T-cell (primary cell): ENCODE measurements around the gene PLAAT5. TPM values are rescaled to one million over a fixed set of nuclear protein-coding genes. Genes with fewer than 3 reads are reported as not detected.
A peak's percentile ranks its signal among the peaks of the same experiment; 100 is the strongest.

Experiments used
- ATAC-seq, 4 experiments: fragments of 200-7000 bp in 3 of 4; fragments of 150-1000 bp in 1 of 4; cut with Tn5 transposase; replicated peaks in 1 of 4; 1 replicate in 3 of 4; 2 replicates in 1 of 4; pipeline ENCODE4 v1.10.0; 2021; ENCODE audit warnings: moderate library complexity in 3 of 4, mild to moderate bottlenecking in 2 of 4, moderate number of reproducible peaks in 1 of 4
- CTCF ChIA-PET, 2 donors: fragments of 300-600 bp; sonication (Branson Sonifier 250); formaldehyde crosslinking; loops; one replicate each; lab custom pipeline; 2022; ENCODE audit warnings: antibody characterized with exemption in 2 of 2; lab: Charles Lee
- POLR2A ChIA-PET, 2 donors: fragments of 300-600 bp; sonication (Branson Sonifier 250); formaldehyde crosslinking; loops; one replicate each; lab custom pipeline; 2022; ENCODE audit warnings: antibody characterized with exemption in 2 of 2; lab: Charles Lee
- DNase-seq, 35 experiments: peaks; one replicate each; pipeline versions ENCODE4 v3.0.0 to v3.0.0-alpha.2; 2013 to 2023
- H3K27ac ChIP-seq: one replicate; pipeline ENCODE4 v1.5.1; 2013; ENCODE audit warnings: low read length
- H3K27me3 ChIP-seq, 2 experiments: replicated peaks in 1 of 2; 1 replicate in 1 of 2; 2 replicates in 1 of 2; pipeline versions ENCODE4 v1.6.1 to v1.7.0; 2013; ENCODE audit warnings: low read length in 1 of 2, mixed read lengths in 1 of 2; ENCODE audit not compliant: control insufficient read depth in 2 of 2, insufficient read depth in 2 of 2; ENCODE audit errors: extremely low read depth in 1 of 2
- H3K36me3 ChIP-seq, 2 donors: 1 replicate in 1 of 2; 2 replicates in 1 of 2; pipeline versions ENCODE4 v1.6.1 to v1.7.0; 2013; ENCODE audit warnings: low read length in 1 of 2; ENCODE audit not compliant: control insufficient read depth in 2 of 2, insufficient read depth in 1 of 2; ENCODE audit errors: extremely low read depth in 1 of 2
- H3K4me1 ChIP-seq, 2 experiments: 1 replicate in 1 of 2; 2 replicates in 1 of 2; pipeline versions ENCODE4 v1.6.1 to v1.7.0; 2013; ENCODE audit warnings: low read length in 2 of 2, mixed read lengths in 1 of 2; ENCODE audit not compliant: insufficient read depth in 2 of 2, control insufficient read depth in 1 of 2; ENCODE audit errors: extremely low read depth in 1 of 2
- H3K4me3 ChIP-seq, 2 donors: 1 replicate in 1 of 2; 2 replicates in 1 of 2; pipeline versions ENCODE4 v1.5.1 to v1.7.0; 2013; ENCODE audit warnings: mild to moderate bottlenecking in 2 of 2, low read length in 1 of 2, moderate library complexity in 1 of 2; ENCODE audit not compliant: control insufficient read depth in 1 of 2; ENCODE audit errors: extremely low read depth in 1 of 2
- H3K9me3 ChIP-seq: 2 replicates; pipeline ENCODE4 v1.7.0; 2013
- H3K27ac Mint-ChIP-seq, 2 donors: one replicate each; pipeline ENCODE4 v1.8.0; 2020 to 2021; ENCODE audit warnings: mild to moderate bottlenecking in 2 of 2, mixed read lengths in 2 of 2
- H3K27me3 Mint-ChIP-seq, 2 donors: one replicate each; pipeline ENCODE4 v1.8.0; 2021 to 2022; ENCODE audit warnings: mixed read lengths in 2 of 2
- H3K36me3 Mint-ChIP-seq: one replicate; pipeline ENCODE4 v1.8.0; 2021; ENCODE audit warnings: mixed read lengths
- H3K4me1 Mint-ChIP-seq, 3 donors: one replicate each; pipeline ENCODE4 v1.8.0; 2020 to 2022; ENCODE audit warnings: mixed read lengths in 3 of 3, mild to moderate bottlenecking in 1 of 3
- H3K4me3 Mint-ChIP-seq, 3 donors: one replicate each; pipeline ENCODE4 v1.8.0; 2020 to 2022; ENCODE audit warnings: mild to moderate bottlenecking in 3 of 3, mixed read lengths in 3 of 3, moderate library complexity in 3 of 3
- H3K9me3 Mint-ChIP-seq, 3 donors: one replicate each; pipeline ENCODE4 v1.8.0; 2020 to 2022; ENCODE audit warnings: mixed read lengths in 3 of 3
- WGBS: methylation state at CpG from one replicate; pipeline ENCODE4 v1.1.5; 2013; ENCODE audit warnings: missing lambda C conversion rate; ENCODE audit not compliant: insufficient coverage; 5-methylcytosine and 5-hydroxymethylcytosine counted together
- total RNA-seq, 35 experiments: library from RNA in 6 of 35; stranded (reverse) in 6 of 35; fragments of 120-200 nt in 1 of 35; gene quantifications; one replicate each; pipeline versions ENCODE4 v1.2.1 to v1.2.4 and lab custom pipeline; 2013 to 2026

The PLAAT5 gene
- total RNA-seq, 5 donors from 2014 or later (not counting 1 experiment from before 2014, with no cell fraction given): 0.16 to 0.32 (median 0.23) TPM; not detected in 2

GRCh38 chr11:63504933-63505586, 14.1 kb upstream of the PLAAT5 start:
- Mint-ChIP-seq H3K9me3 (peaks cover 7% of the 10 kb centered on the region in 3 donors), H3K4me1 (peaks cover 8 to 24% (median 15%) of the 10 kb centered on the region in 3 donors), H3K4me3 (peak overlapping the region in 1 of 3 donors; percentile 36), H3K27me3 (no peaks in the 10 kb centered on the region), H3K36me3 (peaks cover 4% of the 10 kb centered on the region), H3K27ac (no peak overlapping the region)
- Histone ChIP-seq H3K4me3 (no peak overlapping the region), H3K27ac (no peak overlapping the region), H3K27me3 (peaks cover 0 to 5% of the 10 kb centered on the region in 2 experiments), H3K36me3 (no peaks in the 10 kb centered on the region), H3K9me3 (no peaks in the 10 kb centered on the region), H3K4me1 (peaks cover 0 to 16% of the 10 kb centered on the region in 2 experiments)
- WGBS: 67% methylated on average over 1 of the region's 4 CpGs
- CTCF ChIA-PET: interaction anchor here in 1 of 2 donors (0.5 kb wide), 1 partner anchor 129 kb away, joined by 3 read pairs; no protein-coding TSS in a partner anchor
- POLR2A ChIA-PET: no interaction called here
- no peak for ATAC-seq
- no peak for DNase-seq

DNA sequence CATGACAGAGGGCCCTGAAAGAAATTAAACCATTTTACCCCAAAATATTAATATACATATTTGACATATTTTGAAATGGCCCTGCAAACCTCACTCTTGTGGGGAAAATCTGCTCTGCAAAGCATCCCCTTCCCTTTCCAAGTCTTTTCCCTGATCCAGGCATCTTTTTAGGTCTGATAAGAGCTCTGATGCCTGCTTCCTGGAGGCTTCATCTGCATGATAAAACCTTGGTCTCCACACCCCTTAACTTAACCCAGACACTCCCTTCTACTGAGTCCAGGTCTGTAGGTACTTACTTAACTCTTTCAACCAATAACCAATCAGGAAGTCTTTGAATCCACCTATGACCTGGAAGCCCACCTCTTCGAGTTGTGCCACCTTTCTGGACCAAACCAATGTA, 13.1 kb upstream of the PLAAT5 start:
- no peak overlapping the region for H3K27ac Mint-ChIP-seq
- ChIA-PET CTCF (no interaction called here), POLR2A (no interaction called here)
- peaks cover 8 to 24% (median 15%) of the 10 kb centered on the region in 3 donors for H3K4me1 Mint-ChIP-seq
- H3K9me3 ChIP-seq: no peaks in the 10 kb centered on the region
- 77% methylated on average over 1 of the region's 1 CpG for WGBS
- no peak for DNase-seq
- H3K4me1 ChIP-seq: peaks cover 0 to 16% of the 10 kb centered on the region in 2 experiments
- ATAC-seq: no peak
- H3K27me3 ChIP-seq: peaks cover 0 to 5% of the 10 kb centered on the region in 2 experiments
- H3K36me3 ChIP-seq: no peaks in the 10 kb centered on the region
- H3K9me3 Mint-ChIP-seq: peaks cover 9 to 16% (median 13%) of the 10 kb centered on the region in 3 donors
- H3K27me3 Mint-ChIP-seq: no peaks in the 10 kb centered on the region
- no peak overlapping the region for H3K4me3 ChIP-seq
- no peak overlapping the region for H3K4me3 Mint-ChIP-seq
- peaks cover 4% of the 10 kb centered on the region for H3K36me3 Mint-ChIP-seq
- no peak overlapping the region for H3K27ac ChIP-seq

DNA sequence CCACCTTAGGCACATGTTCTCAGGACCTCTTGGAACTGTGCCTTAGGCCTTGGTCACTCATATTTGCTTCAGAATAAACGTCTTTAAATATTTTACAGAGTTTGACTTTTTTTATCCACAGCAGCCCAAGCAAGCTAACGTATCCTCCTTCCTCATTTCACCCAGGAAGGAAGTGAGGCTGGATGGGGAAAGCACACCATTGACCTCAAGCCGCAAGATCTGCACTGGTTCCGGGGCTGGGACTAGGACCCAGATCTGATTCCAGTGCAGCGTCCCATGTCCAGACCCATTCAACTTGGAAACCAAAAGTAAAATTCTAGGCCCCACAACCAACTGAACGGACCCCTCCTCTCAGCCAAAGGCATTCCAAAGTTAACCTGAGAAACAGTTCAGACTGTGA, 12.5 kb upstream of the PLAAT5 start:
- no peak overlapping the region for H3K4me3 ChIP-seq
- DNase-seq: peak in 1 of 35 experiments; percentile 27
- Mint-ChIP-seq H3K27me3 (peaks cover 0 to 2% of the 10 kb centered on the region in 2 donors), H3K4me1 (peaks cover 8 to 24% (median 15%) of the 10 kb centered on the region in 3 donors), H3K4me3 (no peak overlapping the region), H3K27ac (no peak overlapping the region), H3K36me3 (peaks cover 4% of the 10 kb centered on the region), H3K9me3 (peaks cover 9 to 16% (median 13%) of the 10 kb centered on the region in 3 donors)
- H3K27me3 ChIP-seq: no peaks in the 10 kb centered on the region
- ATAC-seq: no peak
- H3K27ac ChIP-seq: no peak overlapping the region
- H3K4me1 ChIP-seq: peaks cover 0 to 16% of the 10 kb centered on the region in 2 experiments
- no peaks in the 10 kb centered on the region for H3K36me3 ChIP-seq
- CTCF ChIA-PET: no interaction called here
- no peaks in the 10 kb centered on the region for H3K9me3 ChIP-seq
- WGBS: 80% methylated on average over 2 of the region's 6 CpGs
- POLR2A ChIA-PET: no interaction called here

DNA sequence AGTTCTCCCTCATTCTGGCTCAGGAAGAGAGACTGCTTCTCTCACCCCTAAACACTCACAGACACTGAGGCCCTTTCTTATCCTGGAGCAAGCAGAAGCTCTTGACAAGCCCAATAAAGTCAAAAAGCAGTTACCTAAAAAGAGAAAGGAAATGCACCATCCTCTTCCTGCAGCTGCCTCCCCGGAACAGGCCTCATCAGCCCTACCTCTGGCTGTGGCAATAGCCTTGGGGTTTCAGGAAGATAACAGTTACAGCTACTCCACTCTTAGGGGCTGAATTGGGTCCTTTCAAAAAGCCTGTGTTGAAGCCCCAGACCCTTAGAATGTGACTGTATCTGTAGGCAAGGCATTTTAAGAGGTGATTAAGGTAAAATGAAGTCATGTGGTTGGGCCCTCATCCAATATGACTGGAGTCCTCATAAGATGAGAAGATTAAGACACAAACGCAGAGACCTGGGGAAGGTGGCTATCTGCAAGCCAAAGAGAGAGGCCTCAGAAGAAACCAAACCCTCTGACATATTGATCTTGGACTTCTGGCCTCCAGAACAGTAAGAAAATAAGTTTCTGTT, 11.4 kb upstream of the PLAAT5 start:
- Mint-ChIP-seq H3K27me3 (peaks cover 6 to 8% of the 10 kb centered on the region in 2 donors), H3K4me3 (no peak overlapping the region), H3K4me1 (peaks cover 8 to 22% (median 14%) of the 10 kb centered on the region in 3 donors), H3K27ac (peak overlapping the region in 1 of 2 donors; percentile 61), H3K36me3 (peaks cover 6% of the 10 kb centered on the region), H3K9me3 (peaks cover 9 to 16% (median 13%) of the 10 kb centered on the region in 3 donors)
- DNase-seq (no peak), ATAC-seq (no peak)
- no peaks in the 10 kb centered on the region for H3K36me3 ChIP-seq
- POLR2A ChIA-PET: no interaction called here
- WGBS: 50% methylated on average over 1 of the region's 2 CpGs
- no peaks in the 10 kb centered on the region for H3K9me3 ChIP-seq
- peaks cover 0 to 16% of the 10 kb centered on the region in 2 experiments for H3K4me1 ChIP-seq
- H3K27ac ChIP-seq: no peak overlapping the region
- H3K4me3 ChIP-seq: no peak overlapping the region
- CTCF ChIA-PET: no interaction called here
- H3K27me3 ChIP-seq: peaks cover 0 to 4% of the 10 kb centered on the region in 2 experiments

DNA sequence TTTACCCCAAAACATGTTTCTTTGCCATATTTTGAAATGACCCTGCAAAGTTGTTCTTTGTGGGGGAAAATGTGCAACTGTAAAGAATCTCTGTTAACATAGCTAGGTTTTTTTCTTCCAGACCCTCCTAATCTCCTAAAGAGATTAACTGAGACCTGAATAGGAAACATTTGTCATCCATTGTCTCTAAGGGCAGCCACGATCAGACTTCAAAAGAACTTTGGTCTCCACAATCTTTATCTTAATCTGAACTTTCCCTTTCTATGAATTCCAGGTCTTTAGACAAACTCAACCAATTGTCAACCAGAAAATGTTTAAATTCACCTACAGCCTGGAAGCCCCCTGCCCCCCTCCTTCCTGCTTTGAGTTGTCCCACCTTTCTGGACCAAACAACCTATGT, 10.3 kb upstream of the PLAAT5 start:
- ATAC-seq (no peak), DNase-seq (no peak)
- Histone ChIP-seq H3K36me3 (no peaks in the 10 kb centered on the region), H3K9me3 (no peaks in the 10 kb centered on the region), H3K27me3 (peaks cover 0 to 4% of the 10 kb centered on the region in 2 experiments), H3K4me3 (no peak overlapping the region), H3K27ac (no peak overlapping the region), H3K4me1 (peaks cover 0 to 14% of the 10 kb centered on the region in 2 experiments)
- 67% methylated on average over 1 of the region's 1 CpG for WGBS
- H3K9me3 Mint-ChIP-seq: peaks cover 9 to 16% (median 13%) of the 10 kb centered on the region in 3 donors
- peaks cover 8 to 10% of the 10 kb centered on the region in 2 donors for H3K27me3 Mint-ChIP-seq
- H3K27ac Mint-ChIP-seq: no peak overlapping the region
- peaks cover 6% of the 10 kb centered on the region for H3K36me3 Mint-ChIP-seq
- peaks cover 8 to 15% (median 11%) of the 10 kb centered on the region in 3 donors for H3K4me1 Mint-ChIP-seq
- CTCF ChIA-PET: interaction anchor here in 1 of 2 donors (0.7 to 0.9 kb wide), 2 partner anchors 93 to 127 kb away, joined by 3 to 4 read pairs; no protein-coding TSS in a partner anchor
- POLR2A ChIA-PET: no interaction called here
- H3K4me3 Mint-ChIP-seq: no peak overlapping the region

DNA sequence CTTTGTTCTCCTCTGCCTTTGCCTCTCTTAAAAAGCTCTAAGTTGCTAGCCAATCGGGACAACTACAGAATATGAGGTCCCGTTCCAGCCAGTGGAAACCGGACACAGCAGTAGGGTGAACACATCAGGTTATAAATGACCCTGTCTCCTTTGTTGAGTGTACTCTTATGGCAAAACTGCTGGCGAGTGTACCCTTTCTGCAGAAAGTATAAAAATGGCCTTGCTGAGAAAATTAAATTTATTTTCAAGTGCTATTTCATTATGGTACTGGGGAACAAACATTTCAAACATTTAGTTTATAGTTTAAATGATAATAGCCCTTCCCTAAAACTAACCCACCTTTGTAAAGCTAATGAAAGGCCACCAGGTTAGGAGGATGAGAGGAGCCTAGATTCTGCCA, 8.9 kb upstream of the PLAAT5 start:
- 33% methylated on average over 1 of the region's 4 CpGs for WGBS
- H3K4me3 ChIP-seq: no peak overlapping the region
- CTCF ChIA-PET: no interaction called here
- ATAC-seq (no peak), DNase-seq (no peak)
- POLR2A ChIA-PET: no interaction called here
- Mint-ChIP-seq H3K4me3 (no peak overlapping the region), H3K4me1 (peaks cover 7 to 12% (median 8%) of the 10 kb centered on the region in 3 donors), H3K9me3 (peaks cover 9 to 16% (median 13%) of the 10 kb centered on the region in 3 donors), H3K36me3 (peaks cover 6% of the 10 kb centered on the region), H3K27me3 (peaks cover 8 to 15% of the 10 kb centered on the region in 2 donors), H3K27ac (no peak overlapping the region)
- H3K27ac ChIP-seq: no peak overlapping the region
- H3K9me3 ChIP-seq: no peaks in the 10 kb centered on the region
- H3K36me3 ChIP-seq: no peaks in the 10 kb centered on the region
- peaks cover 0 to 4% of the 10 kb centered on the region in 2 experiments for H3K27me3 ChIP-seq
- peaks cover 0 to 9% of the 10 kb centered on the region in 2 experiments for H3K4me1 ChIP-seq
